ENCODE data around the gene ROR2. TPM values are rescaled to one million over a fixed set of nuclear protein-coding genes. Genes with fewer than 3 reads are reported as not detected.

ROR2 gene
- total RNA-seq, 1 experiment from 2014 or later, result not detected

DNA sequence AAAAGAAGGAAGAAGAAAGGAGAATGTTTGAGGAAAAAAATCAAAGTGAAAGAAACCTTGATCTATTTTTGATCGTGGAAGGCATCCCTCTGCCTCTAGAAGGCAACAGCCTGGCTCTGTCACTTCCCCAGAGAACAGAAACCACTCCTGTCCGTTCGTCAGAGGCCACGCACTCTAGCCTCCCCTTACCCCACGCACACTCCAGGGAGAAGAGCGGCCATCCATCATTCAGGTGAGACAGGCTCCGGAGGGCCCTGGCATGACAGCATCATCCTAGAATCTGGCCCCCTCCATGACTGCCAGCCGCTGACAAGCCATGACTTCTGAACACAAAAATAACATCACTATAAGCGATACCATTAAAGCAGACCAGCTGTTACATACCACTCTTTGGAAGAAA, 135.8 kb downstream of the ROR2 start:
- Histone ChIP-seq H3K36me3 (ENCODE audit: low read depth, low read length) (no peaks in the 10 kb centered on the region), H3K27ac (ENCODE audit: low read length) (no peak overlapping the region), H3K4me1 (ENCODE audit: insufficient read depth, low read length) (no peaks in the 10 kb centered on the region), H3K9me2 (replicated peaks; ENCODE audit: low read length) (no peaks in the 10 kb centered on the region), H4K20me1 (ENCODE audit: low read length) (no peaks in the 10 kb centered on the region), H3K27me3 (ENCODE audit: low read length) (no peaks in the 10 kb centered on the region), H3K9me3 (ENCODE audit: low read length) (no peaks in the 10 kb centered on the region), H3K4me3 (ENCODE audit: low read length) (no peak overlapping the region), H3F3A (ENCODE audit: low read length, unreplicated experiment) (no peaks in the 10 kb centered on the region), H3K79me2 (ENCODE audit: low read length) (no peaks in the 10 kb centered on the region), H3K4me2 (ENCODE audit: low read length) (no peak overlapping the region), H2AFZ (ENCODE audit: low read length) (no peak overlapping the region), H3K9ac (ENCODE audit: low read length) (no peak overlapping the region)
- ChIA-PET POLR2A (ENCODE audit: unreplicated experiment) (no interaction called here), CTCF (no interaction called here)
- TF ChIP-seq EZH2phosphoT487 (IDR thresholded peaks at IDR 0.05; ENCODE audit: borderline replicate concordance, low read length) (no peak), EZH2 (IDR thresholded peaks at IDR 0.05; ENCODE audit: low read length, unreplicated experiment) (no peak)
- TF ChIP-seq, protein P1, sequence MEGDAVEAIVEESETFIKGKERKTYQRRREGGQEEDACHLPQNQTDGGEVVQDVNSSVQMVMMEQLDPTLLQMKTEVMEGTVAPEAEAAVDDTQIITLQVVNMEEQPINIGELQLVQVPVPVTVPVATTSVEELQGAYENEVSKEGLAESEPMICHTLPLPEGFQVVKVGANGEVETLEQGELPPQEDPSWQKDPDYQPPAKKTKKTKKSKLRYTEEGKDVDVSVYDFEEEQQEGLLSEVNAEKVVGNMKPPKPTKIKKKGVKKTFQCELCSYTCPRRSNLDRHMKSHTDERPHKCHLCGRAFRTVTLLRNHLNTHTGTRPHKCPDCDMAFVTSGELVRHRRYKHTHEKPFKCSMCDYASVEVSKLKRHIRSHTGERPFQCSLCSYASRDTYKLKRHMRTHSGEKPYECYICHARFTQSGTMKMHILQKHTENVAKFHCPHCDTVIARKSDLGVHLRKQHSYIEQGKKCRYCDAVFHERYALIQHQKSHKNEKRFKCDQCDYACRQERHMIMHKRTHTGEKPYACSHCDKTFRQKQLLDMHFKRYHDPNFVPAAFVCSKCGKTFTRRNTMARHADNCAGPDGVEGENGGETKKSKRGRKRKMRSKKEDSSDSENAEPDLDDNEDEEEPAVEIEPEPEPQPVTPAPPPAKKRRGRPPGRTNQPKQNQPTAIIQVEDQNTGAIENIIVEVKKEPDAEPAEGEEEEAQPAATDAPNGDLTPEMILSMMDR (conservative IDR thresholded peaks at IDR 0.05; ENCODE audit: low read depth, low read length), result no peak
- DNase-seq (no peak), ATAC-seq (no peak)
- intact Hi-C loops (cut with micrococcal nuclease), result no loop called here
- no TSS peak for BruUV-seq (replicated peaks)

DNA sequence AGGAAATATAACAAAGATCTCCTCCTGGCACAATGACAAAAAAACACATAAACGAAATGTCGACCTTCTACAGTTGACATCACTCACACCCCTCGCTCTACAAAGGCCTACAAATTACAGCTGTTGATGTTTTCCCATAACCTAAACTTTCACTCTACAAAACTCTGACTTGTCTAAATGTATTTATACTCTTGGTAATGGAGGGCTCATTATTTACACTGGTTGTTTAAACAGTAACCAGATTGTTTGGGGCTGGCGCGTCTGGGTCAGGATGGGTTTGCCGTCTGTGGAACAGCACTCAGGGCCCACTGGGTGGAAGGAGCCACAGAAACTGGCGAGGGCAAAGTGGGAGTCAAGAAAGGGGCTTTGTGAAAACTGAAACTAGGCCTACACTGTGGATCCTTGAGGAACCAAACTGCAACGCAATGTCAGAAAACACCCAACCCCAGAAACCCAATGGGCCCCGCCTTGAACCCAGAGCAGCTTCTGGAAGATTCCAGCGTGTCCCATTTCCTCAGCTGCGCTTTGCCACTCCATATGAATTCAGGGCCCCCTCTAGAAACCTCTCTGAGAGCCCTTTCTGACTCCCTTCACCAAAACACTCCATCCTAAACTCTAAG, 136.7 kb downstream of the ROR2 start:
- POLR2A ChIA-PET (ENCODE audit: unreplicated experiment), result no interaction called here

DNA sequence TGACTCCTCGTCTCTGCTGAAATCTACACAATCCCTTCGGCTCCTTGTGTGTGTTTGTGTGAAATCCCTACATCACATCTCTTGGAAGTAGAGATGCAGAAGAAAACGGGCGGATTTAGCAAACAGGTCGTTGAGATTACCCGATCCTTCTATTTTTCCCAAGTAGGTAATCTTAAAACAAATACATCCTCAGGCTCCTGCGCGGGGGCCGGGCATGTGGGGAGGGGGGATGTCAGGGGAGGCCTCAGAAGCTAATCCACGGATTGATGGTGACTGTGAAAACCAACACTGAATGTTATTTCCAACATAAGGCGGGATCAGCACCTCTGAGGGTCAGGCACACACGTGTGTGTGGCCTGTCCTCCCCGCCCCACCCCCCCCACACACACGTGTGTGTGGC, 137.8 kb downstream of the ROR2 start:
- intact Hi-C loops (cut with micrococcal nuclease), result no loop called here
- ChIA-PET POLR2A (ENCODE audit: unreplicated experiment) (no interaction called here), CTCF (no interaction called here)

More for the DNA sequence above, 136.7 kb downstream of the ROR2 start:
- H3K9me2 ChIP-seq (replicated peaks; ENCODE audit: low read length), result no peaks in the 10 kb centered on the region
- TF ChIP-seq EZH2phosphoT487 (IDR thresholded peaks at IDR 0.05; ENCODE audit: borderline replicate concordance, low read length) (no peak), EZH2 (IDR thresholded peaks at IDR 0.05; ENCODE audit: low read length, unreplicated experiment) (no peak)
- TF ChIP-seq, protein P1 (conservative IDR thresholded peaks at IDR 0.05; ENCODE audit: low read depth, low read length), result no peak
- no peak for ATAC-seq
- H3K4me3 ChIP-seq (ENCODE audit: low read length), result no peak overlapping the region
- H3K9ac ChIP-seq (ENCODE audit: low read length), result no peak overlapping the region
- H3K4me2 ChIP-seq (ENCODE audit: low read length), result no peak overlapping the region
- H2AFZ ChIP-seq (ENCODE audit: low read length), result no peak overlapping the region
- DNase-seq, result no peak
- intact Hi-C loops (cut with micrococcal nuclease), result no loop called here
- CTCF ChIA-PET, result no interaction called here
- H3F3A ChIP-seq (ENCODE audit: low read length, unreplicated experiment), result no peaks in the 10 kb centered on the region
- BruUV-seq (replicated peaks), result no TSS peak
- H3K79me2 ChIP-seq (ENCODE audit: low read length), result no peaks in the 10 kb centered on the region
- no peaks in the 10 kb centered on the region for H3K27me3 ChIP-seq (ENCODE audit: low read length)
- no peaks in the 10 kb centered on the region for H4K20me1 ChIP-seq (ENCODE audit: low read length)
- no peak overlapping the region for H3K27ac ChIP-seq (ENCODE audit: low read length)
- H3K9me3 ChIP-seq (ENCODE audit: low read length), result no peaks in the 10 kb centered on the region
- no peaks in the 10 kb centered on the region for H3K36me3 ChIP-seq (ENCODE audit: low read depth, low read length)
- H3K4me1 ChIP-seq (ENCODE audit: insufficient read depth, low read length), result no peaks in the 10 kb centered on the region

More for the DNA sequence above, 137.8 kb downstream of the ROR2 start:
- TF ChIP-seq EZH2phosphoT487 (IDR thresholded peaks at IDR 0.05; ENCODE audit: borderline replicate concordance, low read length) (no peak), EZH2 (IDR thresholded peaks at IDR 0.05; ENCODE audit: low read length, unreplicated experiment) (no peak)
- TF ChIP-seq, protein P1 (conservative IDR thresholded peaks at IDR 0.05; ENCODE audit: low read depth, low read length), result no peak
- Histone ChIP-seq H3K36me3 (ENCODE audit: low read depth, low read length) (no peaks in the 10 kb centered on the region), H3F3A (ENCODE audit: low read length, unreplicated experiment) (no peaks in the 10 kb centered on the region), H3K27me3 (ENCODE audit: low read length) (no peaks in the 10 kb centered on the region), H2AFZ (ENCODE audit: low read length) (no peak overlapping the region), H4K20me1 (ENCODE audit: low read length) (no peaks in the 10 kb centered on the region), H3K9ac (ENCODE audit: low read length) (no peak overlapping the region), H3K4me2 (ENCODE audit: low read length) (no peak overlapping the region), H3K9me2 (replicated peaks; ENCODE audit: low read length) (no peaks in the 10 kb centered on the region), H3K79me2 (ENCODE audit: low read length) (no peaks in the 10 kb centered on the region), H3K4me3 (ENCODE audit: low read length) (no peak overlapping the region), H3K27ac (ENCODE audit: low read length) (no peak overlapping the region), H3K9me3 (ENCODE audit: low read length) (no peaks in the 10 kb centered on the region), H3K4me1 (ENCODE audit: insufficient read depth, low read length) (no peaks in the 10 kb centered on the region)
- DNase-seq (no peak), ATAC-seq (no peak)
- no TSS peak for BruUV-seq (replicated peaks)

Measured in PC-3 (cell line).